K562 treated with DMSO at 1 percent for 4 hours (cell line): Measurements from ENCODE around the gene BLNK. TPM values are rescaled to one million over a fixed set of nuclear protein-coding genes. Genes with fewer than 3 reads are reported as not detected.

Experiments used
- total RNA-seq: library from RNA; unstranded; fragments of 300-600 nt; gene quantifications from 2 replicates; pipeline ENCODE4 v1.2.3, GENCODE V29; 2022; ENCODE audit not compliant: insufficient read depth

The BLNK gene
- total RNA-seq = not detected in 2 replicates

DNA sequence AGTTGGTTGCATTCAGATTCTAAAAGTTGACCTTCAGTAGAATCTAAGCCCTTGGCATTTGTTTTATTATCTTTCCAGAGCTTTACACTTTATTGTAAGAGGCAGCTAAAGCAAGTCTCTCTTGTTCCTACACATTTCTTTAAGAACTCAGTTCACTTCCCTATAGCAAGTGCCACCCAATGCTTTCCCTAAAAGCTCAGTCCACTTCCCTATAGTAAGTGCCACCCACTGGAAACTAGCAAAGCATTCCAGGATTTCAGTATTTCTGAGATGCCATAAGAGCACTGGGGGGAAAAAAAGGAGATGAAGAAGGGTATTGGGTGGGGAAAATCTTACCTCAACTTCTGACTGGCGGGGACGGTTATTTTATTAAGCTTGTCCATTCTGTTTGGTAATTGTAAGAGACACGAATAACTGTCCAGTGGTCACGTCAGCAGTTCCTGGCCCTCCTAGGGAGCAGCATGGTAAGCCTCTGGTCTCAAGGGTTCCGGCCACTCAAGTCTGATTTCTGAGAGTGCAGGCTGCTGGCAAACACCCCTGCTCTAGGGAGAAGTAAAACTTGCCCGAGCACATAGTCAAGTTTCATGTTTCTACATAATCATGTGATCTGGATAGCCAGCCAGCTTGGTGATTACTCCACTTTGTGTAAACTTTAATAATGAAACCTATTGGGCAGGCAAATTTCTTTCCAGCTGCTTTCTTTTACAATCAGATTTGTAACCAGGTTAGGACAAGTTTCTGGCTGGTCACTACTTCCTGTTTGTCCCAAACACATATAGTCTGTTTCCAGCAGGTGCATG lies at the start of gene BLNK:
BLNK (minus strand) TSS at position 554 of the 800 bp plus-strand sequence; CDS start at position 383, 171 bp downstream.

DNA sequence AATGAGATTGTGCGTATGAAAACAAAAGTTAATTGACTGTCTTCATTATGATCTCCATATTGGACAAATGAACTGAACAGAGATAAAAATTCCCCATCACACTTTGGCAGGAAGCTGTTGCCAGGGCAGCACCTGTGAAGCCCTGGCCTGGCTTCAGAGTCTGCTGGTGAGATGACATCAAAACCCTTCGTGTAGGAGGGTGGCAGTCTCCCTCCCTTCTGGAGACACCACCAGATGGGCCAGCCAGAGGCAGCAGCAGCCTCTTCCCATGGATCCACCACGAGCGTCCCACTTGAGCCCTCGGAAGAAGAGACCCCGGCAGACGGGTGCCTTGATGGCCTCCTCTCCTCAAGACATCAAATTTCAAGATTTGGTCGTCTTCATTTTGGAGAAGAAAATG lies 32.9 kb upstream of the BLNK start, which contains the start of gene DNTT:
DNTT (plus strand) TSS at position 205 of the 400 bp plus-strand sequence; CDS start at position 269, 64 bp downstream.

Other genes starting within 250 kb of the BLNK start
- gene CCNJ, start 228.0 kb downstream of the BLNK start, total RNA-seq = 4.2 and 7.1 TPM in 2 replicates
- gene ZNF518A, start 141.3 kb downstream of the BLNK start, total RNA-seq = 6.8 and 7.2 TPM in 2 replicates
- not detected in 2 replicates for gene DNTT, start 32.9 kb upstream of the BLNK start, total RNA-seq
- not detected in 2 replicates for gene OPALIN, start 87.4 kb upstream of the BLNK start, total RNA-seq
- not detected in 2 replicates for gene TLL2, start 242.4 kb upstream of the BLNK start, total RNA-seq